HepG2 (cell line): ENCODE measurements around the gene CACNA1H. TPM values are rescaled to one million over a fixed set of nuclear protein-coding genes. Genes with fewer than 3 reads are reported as not detected.

Source experiments
- ARID4A ChIP-seq: sonication (generic); formaldehyde crosslinking; IDR thresholded peaks from 2 replicates; pipeline ENCODE4 v1.5.0; 2020; ENCODE audit warnings: mild to moderate bottlenecking, missing genetic modification reagents, borderline replicate concordance
- EHMT2 ChIP-seq: fragments of 200-600 bp; sonication (generic); IDR thresholded peaks from 2 replicates; pipeline ENCODE4 v1.7.0; 2017; ENCODE audit warnings: antibody characterized with exemption, low read depth, low read length, borderline replicate concordance
- FOXK1 ChIP-seq: sonication (generic); formaldehyde crosslinking; IDR thresholded peaks from 2 replicates; pipeline ENCODE4 v1.4.0; 2020; ENCODE audit warnings: low read depth, missing genetic modification reagents, borderline replicate concordance
- HIVEP1 ChIP-seq: sonication (generic); formaldehyde crosslinking; IDR thresholded peaks from 2 replicates; pipeline ENCODE4 v1.4.0; 2020; ENCODE audit warnings: mild to moderate bottlenecking, missing genetic modification reagents
- HMGXB4 ChIP-seq, 2 experiments: sonication (generic) in 1 of 2; formaldehyde crosslinking in 1 of 2; IDR thresholded peaks; 2 replicates each; pipeline versions ENCODE4 v1.4.0 to v1.6.1; 2018 to 2020; ENCODE audit warnings: missing genetic modification reagents in 2 of 2, borderline replicate concordance in 1 of 2, low read depth in 1 of 2, mild to moderate bottlenecking in 1 of 2, missing biosample characterization in 1 of 2
- ISX ChIP-seq: sonication (generic); formaldehyde crosslinking; conservative IDR thresholded peaks from 2 replicates; pipeline ENCODE4 v1.5.0; 2020; ENCODE audit warnings: missing genetic modification reagents
- KDM3A ChIP-seq: IDR thresholded peaks from 2 replicates; pipeline ENCODE4 v1.6.1; 2018; ENCODE audit warnings: low read depth, missing compliant biosample characterization
- NCOA1 ChIP-seq: sonication (generic); formaldehyde crosslinking; IDR thresholded peaks from 2 replicates; pipeline ENCODE4 v1.9.0; 2021; ENCODE audit warnings: missing genetic modification reagents
- NCOA5 ChIP-seq: sonication (generic); formaldehyde crosslinking; IDR thresholded peaks from 2 replicates; pipeline ENCODE4 v1.4.0; 2020; ENCODE audit warnings: missing genetic modification reagents
- NR2F1 ChIP-seq, 2 experiments: fragments of 450-650 bp in 1 of 2; formaldehyde crosslinking in 1 of 2; IDR thresholded peaks; 2 replicates each; pipeline versions ENCODE4 v1.5.0 to v1.6.1; 2016 to 2020; ENCODE audit warnings: mild to moderate bottlenecking in 1 of 2, missing compliant biosample characterization in 1 of 2, missing genetic modification reagents in 1 of 2, moderate library complexity in 1 of 2
- SMARCC2 ChIP-seq: fragments of 450-650 bp; IDR thresholded peaks from 2 replicates; pipeline ENCODE4 v1.6.1; 2017; ENCODE audit warnings: antibody characterized with exemption, mild to moderate bottlenecking
- ZBTB44 ChIP-seq: sonication (generic); formaldehyde crosslinking; IDR thresholded peaks from 2 replicates; pipeline ENCODE4 v1.4.0; 2020; ENCODE audit warnings: missing genetic modification reagents
- ZBTB7A ChIP-seq: sonication (generic); formaldehyde crosslinking; IDR thresholded peaks from 2 replicates; pipeline ENCODE4 v1.8.0; 2022; ENCODE audit warnings: mild to moderate bottlenecking, missing genetic modification reagents
- ZNF234 ChIP-seq: sonication (generic); formaldehyde crosslinking; conservative IDR thresholded peaks from 2 replicates; pipeline ENCODE4 v1.5.1; 2020; ENCODE audit warnings: mild to moderate bottlenecking, missing genetic modification reagents
- ZNF770 ChIP-seq: sonication (generic); formaldehyde crosslinking; IDR thresholded peaks from 2 replicates; pipeline ENCODE4 v1.5.0; 2020; ENCODE audit warnings: mild to moderate bottlenecking, missing genetic modification reagents
- ZNF775 ChIP-seq: sonication (generic); formaldehyde crosslinking; IDR thresholded peaks from 2 replicates; pipeline ENCODE4 v1.4.0; 2020; ENCODE audit warnings: missing genetic modification reagents, mild to moderate bottlenecking, moderate library complexity, borderline replicate concordance
- ZNF784 ChIP-seq: sonication (generic); formaldehyde crosslinking; IDR thresholded peaks from 2 replicates; pipeline ENCODE4 v1.5.1; 2020; ENCODE audit warnings: missing genetic modification reagents, mild to moderate bottlenecking, borderline replicate concordance
- polyA plus RNA-seq, 8 experiments: library from polyadenylated mRNA; depleted of rRNA in 3 of 8; stranded (reverse) in 7 of 8; unstranded in 1 of 8; fragments of >200 nt; fragmentation: Illumina TruSeq in 4 of 8; extraction: Trizol in 4 of 8; gene quantifications; 2 replicates each; pipeline versions ENCODE4 v1.2.1 to v1.2.3, GENCODE V29; 2011 to 2016; ENCODE audit warnings: low read depth in 4 of 8, missing spikeins in 1 of 8, mixed read lengths in 1 of 8; ENCODE audit not compliant: insufficient read depth in 1 of 8
- total RNA-seq, 5 experiments: library from RNA; depleted of rRNA; stranded (reverse); fragments of >200 nt; fragmentation: Illumina TruSeq; extraction: Trizol; gene quantifications; 2 replicates each; pipeline ENCODE4 v1.2.3, GENCODE V29; 2016; ENCODE audit warnings: low read depth in 1 of 5

CACNA1H gene
- total and polyA plus RNA-seq, 2 of the 13 experiments (the other 11 are each of a cell fraction or from before 2014, with no cell fraction given): 0.40 to 1.8 TPM

- no peak for TF ChIP-seq NCOA5 (CRISPR knock-in tag)
- no peak for TF ChIP-seq HIVEP1 (CRISPR knock-in tag)
- TF ChIP-seq ZBTB44 (CRISPR knock-in tag): no peak
- TF ChIP-seq NCOA1 (CRISPR knock-in tag): no peak
- TF ChIP-seq ZNF784: no peak
- no peak for TF ChIP-seq ZNF775 (CRISPR knock-in tag)
- TF ChIP-seq KDM3A: no peak
- TF ChIP-seq ZNF234: no peak
- peak; percentile 15; the same call in 1 of the 2 replicates for TF ChIP-seq FOXK1 (CRISPR knock-in tag)
- no peak for TF ChIP-seq EHMT2
- no peak for TF ChIP-seq SMARCC2
- TF ChIP-seq ZNF770 (CRISPR knock-in tag): no peak
- TF ChIP-seq ZBTB7A (CRISPR knock-in tag): no peak
- no peak for TF ChIP-seq ISX (CRISPR knock-in tag)
- TF ChIP-seq NR2F1 (CRISPR knock-in tag; IDR thresholded peaks at IDR 0.05): no peak
- TF ChIP-seq ARID4A (CRISPR knock-in tag): no peak
- no peak for TF ChIP-seq HMGXB4 (CRISPR knock-in tag; IDR thresholded peaks at IDR 0.05; ENCODE audit: borderline replicate concordance in 1 of 2, low read depth in 1 of 2)
Measured at GRCh38 chr16:1137604-1138003, 15.3 kb upstream of the CACNA1H start (continued).
